GM12878 (cell line): ENCODE data around the gene SPINK5. TPM values are rescaled to one million over a fixed set of nuclear protein-coding genes. Genes with fewer than 3 reads are reported as not detected.

Experiments used
- ATAC-seq: fragments of 200-7000 bp; cut with Tn5 transposase; 3 replicates; pipeline ENCODE4 v1.9.1; 2020; ENCODE audit warnings: mild to moderate bottlenecking, moderate library complexity
- BruUV-seq: library from RNA; stranded (reverse); fragments of 400-500 nt; replicated peaks from 2 replicates; lab custom pipeline; 2021; lab: Mats Ljungman, UMichigan
- CTCF ChIA-PET: fragments of 300-600 bp; sonication (Branson Sonifier 250); formaldehyde crosslinking; extraction: SDS; loops from one replicate; lab custom pipeline; 2021; ENCODE audit warnings: inconsistent platforms; lab: Yijun Ruan, JAX
- POLR2A ChIA-PET: fragments of 350-600 bp; formaldehyde crosslinking; extraction: SDS; loops from one replicate; lab custom pipeline; 2021; ENCODE audit warnings: inconsistent platforms; lab: Charles Lee
- RAD21 ChIA-PET: fragments of 300-600 bp; sonication (Branson Sonifier 250); formaldehyde crosslinking; loops from one replicate; lab custom pipeline; 2023; ENCODE audit warnings: antibody characterized with exemption; ENCODE audit not compliant: unreplicated experiment; lab: Charles Lee
- SMC1A ChIA-PET: fragments of 300-600 bp; sonication (Branson Sonifier 250); formaldehyde crosslinking; loops from one replicate; lab custom pipeline; 2023; ENCODE audit not compliant: unreplicated experiment, uncharacterized antibody; lab: Charles Lee
- DNase-seq: peaks from one replicate; pipeline ENCODE4 v3.0.0-alpha.2; 2011; ENCODE audit warnings: low read depth, low spot score
- FAIRE-seq: peaks from 3 replicates; lab custom pipeline; 2011; peaks lifted over from hg19 to GRCh38; lab: Jason Lieb, UNC
- H2AFZ ChIP-seq: 2 replicates; pipeline ENCODE4 v1.6.0; 2011; ENCODE audit warnings: low read depth, low read length, control low read depth; ENCODE audit not compliant: control insufficient read depth
- H3K27ac ChIP-seq: 2 replicates; pipeline ENCODE4 v1.5.1; 2011; ENCODE audit warnings: control low read depth; ENCODE audit not compliant: control insufficient read depth, insufficient read depth
- H3K27me3 ChIP-seq, 2 experiments: replicated peaks in 1 of 2; 2 replicates each; pipeline versions ENCODE4 v1.6.0 to v1.6.1; 2011; ENCODE audit warnings: low read length in 1 of 2; ENCODE audit not compliant: control insufficient read depth in 2 of 2, insufficient read depth in 2 of 2
- H3K36me3 ChIP-seq, 2 experiments: 2 replicates each; pipeline ENCODE4 v1.5.1; 2011; ENCODE audit warnings: low read length in 1 of 2; ENCODE audit not compliant: control insufficient read depth in 2 of 2, insufficient read depth in 2 of 2
- H3K4me1 ChIP-seq: 2 replicates; pipeline ENCODE4 v1.6.1; 2011; ENCODE audit warnings: mild to moderate bottlenecking, low read length, moderate library complexity, mixed read lengths; ENCODE audit not compliant: control insufficient read depth, insufficient read depth
- H3K4me2 ChIP-seq: 2 replicates; pipeline ENCODE4 v1.6.0; 2011; ENCODE audit warnings: control low read depth; ENCODE audit not compliant: control insufficient read depth, insufficient read depth
- H3K4me3 ChIP-seq: fragments of 200-600 bp; sonication (generic); 2 replicates; pipeline ENCODE4 v1.5.1; 2016
- H3K79me2 ChIP-seq: 2 replicates; pipeline ENCODE4 v1.6.0; 2011; ENCODE audit warnings: low read length; ENCODE audit not compliant: control insufficient read depth, insufficient read depth
- H3K9ac ChIP-seq: 2 replicates; pipeline ENCODE4 v1.8.0; 2011; ENCODE audit warnings: low read length, control low read depth, mixed read lengths; ENCODE audit not compliant: control insufficient read depth, insufficient read depth
- H3K9me3 ChIP-seq: replicated peaks from 3 replicates; pipeline ENCODE4 v1.5.1; 2011; ENCODE audit warnings: mild to moderate bottlenecking, low read length; ENCODE audit not compliant: control insufficient read depth, insufficient read depth
- H4K20me1 ChIP-seq: 2 replicates; pipeline ENCODE4 v1.6.0; 2011; ENCODE audit not compliant: control insufficient read depth, insufficient read depth
- BACH1 ChIP-seq: fragments of 450-650 bp; IDR thresholded peaks from 2 replicates; pipeline ENCODE4 v1.6.1; 2017; ENCODE audit warnings: mild to moderate bottlenecking, borderline replicate concordance
- EGR1 ChIP-seq, 2 experiments: IDR thresholded peaks; 1 replicate in 1 of 2; 2 replicates in 1 of 2; pipeline ENCODE4 v1.6.1; 2011 to 2012; ENCODE audit warnings: low read depth in 2 of 2, low read length in 2 of 2, borderline replicate concordance in 1 of 2, mild to moderate bottlenecking in 1 of 2, moderate library complexity in 1 of 2
- FOXK2 ChIP-seq: fragments of 450-650 bp; IDR thresholded peaks from 2 replicates; pipeline ENCODE4 v1.6.1; 2017; ENCODE audit warnings: mild to moderate bottlenecking, moderate library complexity
- HDAC6 ChIP-seq: fragments of 200-600 bp; sonication (generic); IDR thresholded peaks from one replicate; pipeline ENCODE4 v1.8.0; 2017; ENCODE audit warnings: antibody characterized with exemption; ENCODE audit not compliant: unreplicated experiment
- MXI1 ChIP-seq: fragments of 150-350 bp; IDR thresholded peaks from 2 replicates; pipeline ENCODE4 v1.6.1; 2011; ENCODE audit warnings: low read depth, mild to moderate bottlenecking, inconsistent platforms, low read length, improper control_type of control experiment
- NBN ChIP-seq: fragments of 450-650 bp; IDR thresholded peaks from 2 replicates; pipeline ENCODE4 v1.6.1; 2016
- NFXL1 ChIP-seq: fragments of 450-650 bp; IDR thresholded peaks from 2 replicates; pipeline ENCODE4 v1.6.1; 2017; ENCODE audit warnings: antibody characterized with exemption, mild to moderate bottlenecking, borderline replicate concordance
- POLR2A ChIP-seq: IDR thresholded peaks from 2 replicates; pipeline ENCODE4 v1.6.1; 2011; ENCODE audit warnings: low read depth, mild to moderate bottlenecking, low read length
- POLR2AphosphoS2 ChIP-seq: IDR thresholded peaks from 2 replicates; pipeline ENCODE4 v1.6.1; 2011; ENCODE audit warnings: low read depth, mild to moderate bottlenecking, low read length, improper control_type of control experiment, moderate library complexity
- RAD21 ChIP-seq: IDR thresholded peaks from 2 replicates; pipeline ENCODE4 v1.6.1; 2011; ENCODE audit warnings: mild to moderate bottlenecking, low read depth, low read length, moderate library complexity; ENCODE audit not compliant: insufficient read depth
- TARDBP ChIP-seq: IDR thresholded peaks from 2 replicates; pipeline ENCODE4 v1.6.1; 2016; ENCODE audit warnings: borderline replicate concordance
- WGBS: methylation state at CpG from one replicate; pipeline ENCODE4 v1.1.6; 2016; ENCODE audit warnings: low lambda C conversion rate; ENCODE audit not compliant: insufficient replicate concordance, insufficient coverage; ENCODE audit errors: missing lambda C conversion rate; 5-methylcytosine and 5-hydroxymethylcytosine counted together
- in situ Hi-C: fragments of 300-500 bp; cut with MboI; formaldehyde crosslinking; loops from 9 replicates; pipeline ENCODE4 v1.14.3; 2018; ENCODE audit warnings: mixed read lengths
- intact Hi-C: fragments of 100-400 bp; cut with micrococcal nuclease; formaldehyde crosslinking; loops from one replicate; pipeline ENCODE4 v1.14.2; 2022; ENCODE audit not compliant: unreplicated experiment
- polyA plus RNA-seq, 11 experiments: library from polyadenylated mRNA; depleted of rRNA in 4 of 11; unstranded in 6 of 11; stranded (reverse) in 5 of 11; fragments of >200 nt; fragmentation: Nextera tagmentation in 4 of 11; fragmentation: Illumina TruSeq in 1 of 11; extraction: Ambion mirVana in 4 of 11; extraction: Trizol in 1 of 11; gene quantifications; 1 replicate in 1 of 11; 2 replicates in 10 of 11; pipeline versions ENCODE4 v1.2.1 to v1.2.3, GENCODE V29; 2011 to 2016; ENCODE audit warnings: inconsistent platforms in 2 of 11, missing spikeins in 2 of 11, low read depth in 1 of 11
- total RNA-seq, 4 experiments: library from RNA; depleted of rRNA in 3 of 4; stranded (reverse); fragments of >200 nt in 3 of 4; fragmentation: Illumina TruSeq in 1 of 4; extraction: Trizol in 1 of 4; gene quantifications; 2 replicates each; pipeline versions ENCODE4 v1.2.1 to v1.2.3, GENCODE V29; 2013 to 2021
- TF ChIP-seq, protein P1 (sequence below): fragments of 450-650 bp; IDR thresholded peaks from 2 replicates; pipeline ENCODE4 v1.6.1; 2017; ENCODE audit warnings: low read depth, mild to moderate bottlenecking, moderate library complexity
- TF ChIP-seq, protein P2 (sequence below): fragments of 150-350 bp; IDR thresholded peaks from 2 replicates; pipeline ENCODE4 v1.6.1; 2016; ENCODE audit warnings: low read depth, low read length

The SPINK5 gene
- total and polyA plus RNA-seq, 10 of the 15 experiments (the other 5 are each of a cell fraction or from before 2014, with no cell fraction given), result 0.04 to 0.09 TPM; not detected in 8

DNA sequence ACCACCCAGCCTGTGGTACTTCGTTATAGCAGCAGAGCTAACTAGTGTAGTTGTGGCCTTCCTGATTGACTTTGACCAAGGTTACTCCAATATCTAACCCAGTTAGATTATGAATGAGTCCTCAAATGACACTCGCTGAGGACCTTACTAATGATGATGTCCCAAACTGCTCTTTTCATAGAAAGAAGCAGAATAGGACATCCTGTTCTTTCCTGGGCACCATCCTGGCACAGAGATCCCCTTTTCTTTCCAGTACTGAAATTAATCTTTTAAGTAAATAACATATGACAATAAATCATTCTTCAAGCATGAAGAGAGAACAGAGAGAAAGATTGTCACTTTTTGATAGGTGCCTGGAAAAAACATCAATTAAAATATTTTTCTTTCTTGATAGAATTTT, 77.9 kb downstream of the SPINK5 start:
- intact Hi-C loops, result no loop called here
- Histone ChIP-seq H3K9ac (no peak overlapping the region), H3K79me2 (no peaks in the 10 kb centered on the region), H3K4me2 (no peak overlapping the region), H3K27ac (no peak overlapping the region), H3K27me3 (no peaks in the 10 kb centered on the region)
- BruUV-seq, result no TSS peak
- WGBS, result 0% methylated on average over 2 of the region's 2 CpGs
- in situ Hi-C loops, result no loop called here
- no peak for DNase-seq
- ChIA-PET POLR2A (no interaction called here), CTCF (no interaction called here)
- TF ChIP-seq FOXK2 (no peak), POLR2AphosphoS2 (no peak), NFXL1 (no peak)
- TF ChIP-seq, all 136 proteins: peak for 0
- Histone ChIP-seq H4K20me1 (no peaks in the 10 kb centered on the region), H3K9me3 (no peaks in the 10 kb centered on the region), H3K36me3 (no peaks in the 10 kb centered on the region), H3K4me1 (no peaks in the 10 kb centered on the region), H2AFZ (no peak overlapping the region), H3K4me3 (no peak overlapping the region)
- RAD21 ChIA-PET, result no interaction called here
- no peak for FAIRE-seq
- SMC1A ChIA-PET, result no interaction called here
- no peak for ATAC-seq

DNA sequence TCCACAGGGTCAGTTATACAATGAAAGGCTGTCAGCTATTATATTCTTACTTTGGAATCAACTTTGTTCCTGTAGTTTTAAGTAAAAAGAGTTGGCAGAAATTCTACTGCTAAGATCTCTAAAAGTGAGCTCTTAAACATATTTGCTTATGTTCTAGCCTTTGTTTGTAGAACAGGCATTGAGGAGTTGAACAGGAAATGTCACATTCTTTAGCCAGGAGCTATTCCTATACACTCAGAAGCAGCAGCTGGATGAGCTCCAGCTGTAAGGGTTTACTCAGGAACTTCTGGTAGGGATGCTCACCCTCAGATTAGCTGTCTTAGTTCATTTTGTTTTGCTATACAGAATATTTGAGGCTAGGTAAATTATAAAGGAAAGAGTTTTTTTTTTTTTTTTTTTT, 82.1 kb downstream of the SPINK5 start:
- DNase-seq (no peak), FAIRE-seq (no peak), ATAC-seq (no peak)
- CTCF ChIA-PET, result interaction anchor here (0.6 to 1.1 kb wide), 2 partner anchors 585 to 1133 kb away, joined by 3 to 4 read pairs; no protein-coding TSS in a partner anchor
- Histone ChIP-seq H3K4me1 (no peaks in the 10 kb centered on the region), H3K4me3 (no peak overlapping the region), H2AFZ (no peak overlapping the region), H3K27ac (no peak overlapping the region), H3K9ac (no peak overlapping the region), H3K9me3 (no peaks in the 10 kb centered on the region), H3K27me3 (no peaks in the 10 kb centered on the region), H3K36me3 (no peaks in the 10 kb centered on the region), H4K20me1 (no peaks in the 10 kb centered on the region), H3K79me2 (no peaks in the 10 kb centered on the region), H3K4me2 (no peak overlapping the region)
- RAD21 ChIA-PET, result no interaction called here
- intact Hi-C loops, result no loop called here
- in situ Hi-C loops, result no loop called here
- SMC1A ChIA-PET, result interaction anchor here (0.6 kb wide), 1 partner anchor 646 kb away, joined by 3 read pairs; no protein-coding TSS in a partner anchor
- no TSS peak for BruUV-seq
- POLR2A ChIA-PET, result interaction anchor here (0.8 kb wide), 1 partner anchor 11 kb away, joined by 3 read pairs; no protein-coding TSS in a partner anchor
- TF ChIP-seq RAD21 (no peak), BACH1 (no peak), POLR2A (no peak), MXI1 (no peak), NBN (no peak), TARDBP (no peak), HDAC6 (no peak), EGR1 (IDR thresholded peaks at IDR 0.05; ENCODE audit: borderline replicate concordance in 1 of 2, low read depth in 2 of 2, low read length in 2 of 2) (no peak)
- TF ChIP-seq, protein P1, sequence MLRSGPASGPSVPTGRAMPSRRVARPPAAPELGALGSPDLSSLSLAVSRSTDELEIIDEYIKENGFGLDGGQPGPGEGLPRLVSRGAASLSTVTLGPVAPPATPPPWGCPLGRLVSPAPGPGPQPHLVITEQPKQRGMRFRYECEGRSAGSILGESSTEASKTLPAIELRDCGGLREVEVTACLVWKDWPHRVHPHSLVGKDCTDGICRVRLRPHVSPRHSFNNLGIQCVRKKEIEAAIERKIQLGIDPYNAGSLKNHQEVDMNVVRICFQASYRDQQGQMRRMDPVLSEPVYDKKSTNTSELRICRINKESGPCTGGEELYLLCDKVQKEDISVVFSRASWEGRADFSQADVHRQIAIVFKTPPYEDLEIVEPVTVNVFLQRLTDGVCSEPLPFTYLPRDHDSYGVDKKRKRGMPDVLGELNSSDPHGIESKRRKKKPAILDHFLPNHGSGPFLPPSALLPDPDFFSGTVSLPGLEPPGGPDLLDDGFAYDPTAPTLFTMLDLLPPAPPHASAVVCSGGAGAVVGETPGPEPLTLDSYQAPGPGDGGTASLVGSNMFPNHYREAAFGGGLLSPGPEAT, result no peak
- TF ChIP-seq, protein P2, sequence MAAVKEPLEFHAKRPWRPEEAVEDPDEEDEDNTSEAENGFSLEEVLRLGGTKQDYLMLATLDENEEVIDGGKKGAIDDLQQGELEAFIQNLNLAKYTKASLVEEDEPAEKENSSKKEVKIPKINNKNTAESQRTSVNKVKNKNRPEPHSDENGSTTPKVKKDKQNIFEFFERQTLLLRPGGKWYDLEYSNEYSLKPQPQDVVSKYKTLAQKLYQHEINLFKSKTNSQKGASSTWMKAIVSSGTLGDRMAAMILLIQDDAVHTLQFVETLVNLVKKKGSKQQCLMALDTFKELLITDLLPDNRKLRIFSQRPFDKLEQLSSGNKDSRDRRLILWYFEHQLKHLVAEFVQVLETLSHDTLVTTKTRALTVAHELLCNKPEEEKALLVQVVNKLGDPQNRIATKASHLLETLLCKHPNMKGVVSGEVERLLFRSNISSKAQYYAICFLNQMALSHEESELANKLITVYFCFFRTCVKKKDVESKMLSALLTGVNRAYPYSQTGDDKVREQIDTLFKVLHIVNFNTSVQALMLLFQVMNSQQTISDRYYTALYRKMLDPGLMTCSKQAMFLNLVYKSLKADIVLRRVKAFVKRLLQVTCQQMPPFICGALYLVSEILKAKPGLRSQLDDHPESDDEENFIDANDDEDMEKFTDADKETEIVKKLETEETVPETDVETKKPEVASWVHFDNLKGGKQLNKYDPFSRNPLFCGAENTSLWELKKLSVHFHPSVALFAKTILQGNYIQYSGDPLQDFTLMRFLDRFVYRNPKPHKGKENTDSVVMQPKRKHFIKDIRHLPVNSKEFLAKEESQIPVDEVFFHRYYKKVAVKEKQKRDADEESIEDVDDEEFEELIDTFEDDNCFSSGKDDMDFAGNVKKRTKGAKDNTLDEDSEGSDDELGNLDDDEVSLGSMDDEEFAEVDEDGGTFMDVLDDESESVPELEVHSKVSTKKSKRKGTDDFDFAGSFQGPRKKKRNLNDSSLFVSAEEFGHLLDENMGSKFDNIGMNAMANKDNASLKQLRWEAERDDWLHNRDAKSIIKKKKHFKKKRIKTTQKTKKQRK, result no peak
